CD4-positive, alpha-beta T cell treated with Interleukin-1 beta for 1 hour (primary cell): ENCODE results near the gene PAX2.

Source experiments
- DNase-seq, 2 donors: peaks; one replicate each; pipeline ENCODE4 v3.0.0-alpha.2; 2020 to 2022

Gene PAX2

DNA sequence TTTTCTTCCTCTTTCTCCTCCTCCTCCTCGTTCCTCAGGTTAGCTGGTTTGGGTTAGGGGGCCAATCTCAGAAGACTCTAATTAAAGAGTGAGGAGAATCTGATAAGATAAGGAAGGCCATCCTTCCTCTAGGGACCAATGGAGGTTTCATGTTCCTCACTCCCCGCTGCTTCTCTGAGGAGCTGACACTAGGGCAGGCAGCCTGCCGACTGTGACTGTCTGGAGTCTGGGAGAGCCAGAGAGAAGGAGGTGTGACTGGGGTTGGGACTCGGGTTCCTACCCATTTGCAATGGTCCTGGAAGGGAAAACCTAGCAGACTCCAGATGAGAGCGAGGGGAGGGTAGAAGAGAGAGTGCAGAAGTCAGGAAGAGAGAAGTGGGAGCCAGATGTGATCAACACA lies 15.3 kb downstream of the PAX2 start:
- no peak for DNase-seq

DNA sequence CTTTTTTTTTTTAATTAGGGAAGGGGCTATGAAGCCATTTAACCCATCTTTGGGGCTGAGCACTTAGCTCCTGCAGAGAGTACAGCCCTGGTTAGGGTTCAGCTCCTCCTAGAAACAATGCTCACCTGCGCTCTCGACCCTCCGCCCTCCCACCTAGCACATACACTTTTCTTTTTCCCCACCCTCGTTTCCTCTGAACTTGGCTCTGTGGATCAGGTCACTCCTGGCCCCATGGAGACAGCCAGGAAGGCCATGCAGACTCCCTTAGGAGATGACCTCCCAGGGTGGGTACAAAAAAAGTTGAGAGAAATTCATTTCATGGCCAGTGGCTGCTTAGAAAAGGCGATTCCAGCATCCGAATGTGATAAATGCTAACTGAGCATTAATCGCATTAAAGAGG lies 15.8 kb downstream of the PAX2 start:
- no peak for DNase-seq

DNA sequence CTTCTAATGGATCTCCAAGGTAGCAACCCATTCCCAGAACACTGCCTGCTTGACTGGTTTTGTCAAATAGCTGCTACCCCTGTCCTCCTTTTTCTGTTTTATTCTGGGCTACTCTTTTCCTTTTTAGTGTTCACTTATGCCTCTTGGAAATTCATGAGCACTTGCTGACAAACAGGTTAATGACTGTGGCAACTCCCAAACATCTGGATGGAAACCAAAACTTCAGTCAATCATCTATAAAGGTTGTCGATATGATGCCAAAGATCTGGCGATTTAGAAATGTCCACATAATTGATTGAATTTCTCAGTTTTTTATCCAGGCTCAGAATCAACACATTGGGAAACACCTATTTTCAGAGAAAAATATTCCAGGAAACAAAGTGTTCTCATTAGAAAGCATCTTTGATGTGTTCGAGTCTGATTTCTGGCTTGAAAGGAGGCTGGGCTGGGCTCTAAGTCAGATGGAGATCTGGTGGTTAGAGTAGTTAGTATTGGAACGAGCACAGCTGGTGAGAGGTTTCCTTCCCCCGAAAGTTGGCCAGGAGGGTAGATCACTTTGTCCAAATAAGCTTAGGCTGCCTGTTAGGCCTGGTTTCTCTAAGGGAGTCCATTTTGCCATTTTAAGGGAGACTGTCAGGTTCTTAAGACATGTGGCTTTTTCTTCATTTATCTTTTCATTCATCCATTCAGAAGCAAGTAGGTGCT lies 17.8 kb downstream of the PAX2 start:
- DNase-seq = no peak

DNA sequence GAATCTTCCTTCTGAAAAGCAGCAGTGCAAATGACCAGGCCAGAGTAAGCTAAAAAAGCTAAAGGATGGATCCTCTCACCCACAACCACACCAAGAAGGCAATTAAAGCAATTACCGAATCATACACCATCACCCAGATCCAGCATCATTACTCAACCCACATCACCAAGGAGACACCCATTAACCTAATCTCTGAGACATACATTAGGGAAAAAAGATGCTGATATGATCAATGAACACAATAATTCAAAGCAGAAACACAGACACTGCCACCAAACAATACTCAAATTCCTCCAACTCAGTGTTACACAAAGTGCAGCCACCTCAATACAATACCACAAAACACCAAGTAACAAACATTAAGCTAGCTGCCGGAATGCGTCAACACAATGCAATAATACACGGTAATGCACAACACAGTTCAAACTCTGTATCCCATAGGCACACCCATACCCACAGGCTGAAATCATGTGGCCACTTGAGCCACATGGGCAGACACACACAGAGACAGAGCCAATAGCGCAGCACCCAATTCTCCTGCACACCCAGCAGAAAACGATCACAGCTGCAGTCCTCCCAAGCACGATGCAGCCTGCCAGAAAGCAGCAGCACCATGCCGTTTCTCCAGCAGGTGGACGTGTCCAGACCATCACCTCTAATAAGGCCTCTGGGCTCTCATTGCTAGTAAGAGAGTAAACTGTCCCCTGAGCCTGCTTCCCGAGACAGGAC lies 21.5 kb downstream of the PAX2 start:
- DNase-seq = no peak

DNA sequence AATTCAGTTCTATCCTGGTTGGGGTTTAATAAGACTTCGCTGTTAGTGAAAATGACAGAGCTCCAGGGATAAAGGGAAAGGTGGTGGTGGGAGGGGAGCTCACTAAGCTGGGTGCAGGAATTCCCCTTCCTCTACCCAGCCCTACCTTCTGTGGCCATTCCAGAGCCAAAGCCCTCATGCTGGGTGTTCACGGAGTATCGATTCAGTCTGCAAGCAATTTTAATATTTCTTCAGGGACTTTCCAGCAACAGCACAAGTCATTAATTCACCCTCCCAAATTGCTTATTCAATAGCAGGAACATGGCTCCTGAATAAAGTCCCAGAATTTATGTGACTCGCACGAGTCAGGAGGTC lies 22.0 kb downstream of the PAX2 start:
- DNase-seq = no peak

DNA sequence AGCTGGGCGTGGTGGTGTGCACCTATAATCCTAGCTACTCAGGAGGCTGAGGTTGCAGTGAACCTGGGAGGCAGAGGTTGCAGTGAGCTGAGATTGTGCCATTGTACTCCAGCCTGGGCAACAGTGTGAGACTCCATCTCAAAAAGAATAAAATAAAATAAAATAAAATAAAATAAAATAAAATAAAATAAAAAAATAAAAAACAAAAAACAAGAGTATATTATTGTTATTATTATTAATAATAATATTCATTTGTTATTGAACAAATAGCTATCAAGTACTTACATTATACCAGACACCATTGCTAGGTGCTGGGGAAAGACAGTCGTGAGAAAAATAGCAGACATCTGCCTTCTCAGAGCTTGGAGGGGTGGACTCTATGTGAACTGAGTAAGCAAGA lies 24.1 kb downstream of the PAX2 start:
- DNase-seq = no peak

DNA sequence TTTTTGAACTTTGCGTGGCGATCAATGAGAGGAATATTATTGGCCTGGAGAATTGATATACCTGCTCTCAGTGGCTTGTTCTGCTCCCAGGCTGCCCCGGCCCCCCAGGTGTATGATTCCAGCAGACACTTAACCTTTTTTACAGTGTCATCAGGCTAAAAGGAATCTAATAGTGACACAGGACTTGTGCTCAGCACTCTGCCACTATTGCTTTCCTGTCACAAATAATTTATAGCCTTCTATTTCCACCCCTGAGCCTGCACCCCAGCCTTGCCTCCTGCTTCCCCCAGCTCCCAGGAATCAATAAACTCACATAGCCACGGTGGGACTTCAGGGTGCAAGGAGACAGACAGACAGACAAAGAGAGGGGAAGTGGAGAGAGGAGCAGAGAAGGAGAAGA lies 28.3 kb downstream of the PAX2 start:
- no peak for DNase-seq

DNA sequence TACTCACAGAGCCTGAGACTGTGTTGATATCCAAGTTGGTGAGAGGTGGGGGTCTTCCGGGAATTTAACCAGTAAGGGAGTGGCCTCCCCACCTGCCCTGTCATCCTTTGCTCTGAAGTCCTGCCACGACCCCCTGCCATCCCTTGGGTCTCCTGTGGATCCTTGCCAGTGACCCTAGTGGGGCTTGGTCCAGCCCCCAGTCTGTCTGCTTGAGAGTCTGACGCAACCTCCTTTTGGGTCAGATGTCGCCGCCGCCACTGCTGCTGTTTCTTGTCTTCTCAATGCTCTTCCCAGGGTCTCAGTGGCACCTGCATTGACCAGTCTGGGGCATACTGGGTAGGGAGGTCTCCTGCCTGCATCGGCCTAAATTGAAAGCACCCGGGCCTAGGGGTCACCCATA lies 28.8 kb downstream of the PAX2 start:
- no peak for DNase-seq

DNA sequence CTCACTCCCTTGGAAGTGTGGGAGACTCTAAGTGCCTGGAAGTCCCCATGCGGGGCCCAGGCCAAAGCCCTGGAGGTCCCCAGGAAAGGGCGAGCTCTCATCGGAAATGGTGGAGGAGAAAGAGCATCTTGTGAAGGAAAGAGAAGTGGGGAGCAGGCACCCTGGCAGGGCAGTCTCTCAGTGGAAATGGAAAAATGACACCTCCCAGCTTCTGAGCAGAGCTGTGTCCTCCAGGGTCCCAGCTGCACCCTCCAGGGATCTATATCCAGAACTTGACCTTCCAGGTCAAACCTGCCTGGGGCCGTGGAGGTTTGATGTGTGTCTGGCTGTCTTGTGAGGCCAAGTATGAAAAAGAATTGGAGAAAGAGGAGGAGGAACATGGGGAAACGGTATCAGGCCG lies 29.5 kb downstream of the PAX2 start:
- DNase-seq = no peak

DNA sequence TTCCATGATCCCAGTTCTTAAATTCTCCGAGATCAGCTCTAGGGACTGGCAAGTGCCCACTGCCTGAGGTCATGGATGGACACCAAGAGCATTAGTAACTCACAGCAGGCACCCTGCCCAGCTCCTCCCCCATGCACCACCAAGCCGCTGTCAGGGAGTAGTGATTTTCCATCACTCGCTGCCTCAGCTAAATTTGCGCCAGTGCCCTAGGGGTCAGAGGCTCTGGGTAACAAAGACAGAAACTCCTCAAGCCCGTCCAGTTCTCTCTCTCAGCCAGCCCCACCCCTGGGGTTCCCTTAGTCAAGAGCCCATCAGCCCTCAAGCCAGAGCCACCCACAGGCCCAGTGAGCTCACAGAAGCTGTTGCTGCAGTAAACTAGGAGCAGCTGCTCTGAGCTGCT lies 30.0 kb downstream of the PAX2 start:
- DNase-seq = no peak

DNA sequence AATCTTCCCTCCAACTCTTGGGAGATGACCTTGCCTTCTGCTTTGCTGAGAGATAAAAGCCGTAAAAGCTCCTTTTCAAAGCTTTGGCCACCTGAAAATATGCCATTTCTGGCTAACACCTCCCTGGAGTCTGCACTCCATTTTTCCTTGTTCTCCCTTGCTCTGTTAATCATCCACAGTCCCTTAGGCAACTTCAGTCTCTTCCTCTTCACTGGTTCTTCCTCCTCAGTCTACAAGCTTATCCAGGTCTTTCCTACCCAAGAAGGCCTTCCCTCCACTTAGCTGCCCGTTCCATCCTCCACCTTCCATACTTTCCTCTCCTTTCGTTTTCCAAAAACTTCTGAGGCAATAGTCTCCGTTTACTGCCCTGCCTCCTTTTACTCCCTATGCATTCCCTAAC lies 30.5 kb downstream of the PAX2 start:
- DNase-seq = no peak

DNA sequence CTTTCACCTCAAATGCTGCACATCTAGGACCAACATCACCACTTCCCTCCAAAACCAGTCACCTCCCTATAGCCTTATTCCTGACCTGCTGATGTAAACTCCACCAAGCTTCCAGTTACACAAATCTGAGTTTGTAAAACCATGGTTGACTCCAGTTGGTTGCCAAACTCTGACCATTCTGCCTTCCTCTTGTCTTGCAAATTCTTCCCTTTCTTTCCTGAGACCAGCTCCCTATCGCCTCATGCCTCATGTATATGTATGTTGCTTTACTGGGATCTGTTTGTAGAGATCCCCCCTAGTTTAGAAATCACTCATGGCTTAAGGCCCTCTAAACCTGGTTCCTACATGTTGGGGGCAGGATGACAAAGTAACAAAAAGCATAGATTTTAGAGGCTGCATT lies 31.3 kb downstream of the PAX2 start:
- no peak for DNase-seq

DNA sequence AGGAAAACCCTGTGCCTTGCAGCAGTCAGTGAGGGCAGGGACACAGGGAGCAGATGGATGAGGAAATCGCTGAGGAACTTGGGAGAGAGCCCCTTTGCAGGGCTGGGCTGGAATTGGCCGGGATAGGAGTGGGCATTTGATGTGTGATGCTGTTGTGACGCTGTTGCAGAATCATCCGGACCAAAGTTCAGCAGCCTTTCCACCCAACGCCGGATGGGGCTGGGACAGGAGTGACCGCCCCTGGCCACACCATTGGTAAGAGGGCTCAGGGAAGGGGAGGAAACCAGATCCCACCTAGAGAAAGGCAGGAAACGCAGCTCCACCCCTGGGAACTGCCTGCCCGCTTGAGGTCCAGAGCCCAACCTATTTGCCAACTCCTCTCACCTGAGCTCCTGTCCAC lies 33.9 kb downstream of the PAX2 start:
- DNase-seq = no peak

DNA sequence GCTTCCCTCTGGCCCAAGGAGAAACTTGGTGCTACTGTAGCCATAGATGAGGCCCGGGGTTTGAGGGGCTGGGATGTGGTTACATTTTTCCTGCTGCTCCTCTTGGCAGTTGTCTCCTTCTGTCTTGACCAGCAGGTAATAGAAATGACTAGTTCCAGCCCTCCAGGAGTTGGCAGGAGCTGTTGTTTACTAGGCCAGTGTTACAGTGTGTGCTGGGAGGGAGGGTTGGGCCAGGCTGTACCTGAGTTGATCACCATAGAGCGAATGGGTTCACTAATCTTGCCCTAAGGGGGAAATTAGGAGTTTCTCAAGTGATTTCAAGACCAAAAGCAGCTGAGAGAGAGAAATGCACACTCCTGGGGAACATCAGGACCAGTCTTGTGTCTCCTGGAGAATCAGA lies 34.9 kb downstream of the PAX2 start:
- DNase-seq = no peak

DNA sequence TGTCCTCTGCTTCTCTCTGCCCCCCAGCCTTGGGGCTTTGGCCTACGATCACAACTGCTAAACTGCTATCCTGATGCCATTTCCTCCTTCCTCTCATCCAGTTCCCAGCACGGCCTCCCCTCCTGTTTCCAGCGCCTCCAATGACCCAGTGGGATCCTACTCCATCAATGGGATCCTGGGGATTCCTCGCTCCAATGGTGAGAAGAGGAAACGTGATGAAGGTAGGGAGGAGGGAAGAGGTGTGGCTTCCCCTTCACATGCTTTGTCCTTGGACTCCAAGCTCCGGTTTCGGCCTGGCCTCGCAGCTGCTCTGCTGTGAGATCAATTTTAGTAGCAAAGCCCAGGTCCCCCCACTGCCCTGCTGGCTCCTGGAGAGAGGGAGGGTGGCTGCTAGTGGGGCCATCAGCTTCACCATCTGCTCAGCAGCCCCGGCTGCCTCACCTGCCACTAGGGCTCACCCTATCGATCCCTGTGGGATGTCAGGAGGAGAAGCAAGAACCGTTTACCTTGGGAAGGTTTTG lies 35.8 kb downstream of the PAX2 start:
- DNase-seq = no peak

DNA sequence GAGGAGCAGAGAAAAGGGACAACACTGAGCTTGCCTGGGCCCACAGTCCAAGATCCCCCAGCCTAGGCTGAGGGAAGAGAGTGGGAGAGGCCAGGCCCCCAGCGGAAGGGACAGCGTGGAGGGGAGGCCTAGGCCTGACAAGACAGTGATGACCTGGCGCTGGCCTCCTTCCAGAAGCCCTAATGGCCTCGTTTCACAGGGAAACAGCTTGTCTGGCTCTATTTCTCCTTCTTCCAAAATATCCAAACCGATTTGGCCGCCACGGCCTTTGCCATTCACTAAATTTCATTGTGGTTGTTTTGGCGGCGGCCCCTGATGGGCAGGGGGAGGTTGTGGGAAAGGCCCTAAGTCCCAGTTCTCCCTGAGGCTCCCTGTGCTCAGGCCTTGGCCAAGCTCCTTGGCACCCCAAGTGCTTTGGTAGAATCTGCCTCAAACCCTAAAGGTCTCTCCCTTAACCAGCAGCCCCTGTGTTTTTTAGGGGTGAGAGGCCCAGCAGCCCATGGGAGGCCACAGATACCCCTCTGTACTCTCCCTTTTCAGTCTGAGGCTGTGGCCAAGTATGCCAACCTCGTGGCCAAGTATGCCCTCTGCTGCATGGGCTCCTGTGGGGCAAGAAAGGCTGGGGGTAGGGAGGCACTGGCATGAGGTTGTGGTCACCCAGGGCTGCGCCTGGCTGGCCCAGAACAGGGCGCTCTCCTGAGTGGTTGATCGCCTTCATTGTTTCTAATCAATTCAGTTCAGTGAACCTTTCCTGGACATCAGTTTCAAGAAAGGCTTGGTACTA lies 37.3 kb downstream of the PAX2 start:
- no peak for DNase-seq

DNA sequence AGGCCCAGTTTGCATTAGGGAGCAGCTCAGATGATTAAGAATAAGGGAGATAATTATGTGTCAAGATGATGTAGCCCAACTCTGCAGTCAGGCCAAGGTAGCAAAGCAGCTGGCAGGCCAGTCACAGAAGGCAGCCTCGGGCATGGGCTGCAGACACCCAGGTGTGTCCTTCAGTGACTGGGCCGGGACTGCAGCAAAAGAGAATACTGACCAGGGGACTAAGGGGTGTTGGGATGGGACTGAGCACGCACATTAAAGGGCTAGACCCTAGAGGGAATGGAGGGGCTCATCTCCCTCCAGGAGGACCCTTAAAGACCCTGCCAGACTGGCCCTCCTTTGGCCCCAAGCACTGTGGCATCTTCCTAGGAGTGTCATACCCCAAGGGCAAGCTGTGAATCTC lies 38.7 kb downstream of the PAX2 start:
- DNase-seq = no peak

DNA sequence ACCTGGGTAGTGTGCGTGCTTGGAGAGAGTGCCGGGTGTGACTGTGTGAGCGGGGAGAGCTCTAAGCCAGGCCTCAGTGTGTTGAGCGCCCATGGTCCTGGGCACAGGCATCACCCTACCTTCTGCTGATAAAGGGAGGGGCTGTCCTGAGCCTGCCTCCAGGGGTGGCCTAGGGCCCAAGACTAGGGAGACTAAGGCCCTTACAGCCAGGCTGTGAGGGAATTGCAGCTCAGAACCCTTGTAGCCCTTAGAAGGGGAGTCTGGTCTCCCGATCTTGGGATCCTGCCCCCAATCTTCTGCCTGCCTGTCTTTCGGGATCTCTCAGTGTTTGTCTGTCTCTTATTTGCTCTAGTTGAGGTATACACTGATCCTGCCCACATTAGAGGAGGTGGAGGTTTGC lies 41.2 kb downstream of the PAX2 start:
- no peak for DNase-seq

DNA sequence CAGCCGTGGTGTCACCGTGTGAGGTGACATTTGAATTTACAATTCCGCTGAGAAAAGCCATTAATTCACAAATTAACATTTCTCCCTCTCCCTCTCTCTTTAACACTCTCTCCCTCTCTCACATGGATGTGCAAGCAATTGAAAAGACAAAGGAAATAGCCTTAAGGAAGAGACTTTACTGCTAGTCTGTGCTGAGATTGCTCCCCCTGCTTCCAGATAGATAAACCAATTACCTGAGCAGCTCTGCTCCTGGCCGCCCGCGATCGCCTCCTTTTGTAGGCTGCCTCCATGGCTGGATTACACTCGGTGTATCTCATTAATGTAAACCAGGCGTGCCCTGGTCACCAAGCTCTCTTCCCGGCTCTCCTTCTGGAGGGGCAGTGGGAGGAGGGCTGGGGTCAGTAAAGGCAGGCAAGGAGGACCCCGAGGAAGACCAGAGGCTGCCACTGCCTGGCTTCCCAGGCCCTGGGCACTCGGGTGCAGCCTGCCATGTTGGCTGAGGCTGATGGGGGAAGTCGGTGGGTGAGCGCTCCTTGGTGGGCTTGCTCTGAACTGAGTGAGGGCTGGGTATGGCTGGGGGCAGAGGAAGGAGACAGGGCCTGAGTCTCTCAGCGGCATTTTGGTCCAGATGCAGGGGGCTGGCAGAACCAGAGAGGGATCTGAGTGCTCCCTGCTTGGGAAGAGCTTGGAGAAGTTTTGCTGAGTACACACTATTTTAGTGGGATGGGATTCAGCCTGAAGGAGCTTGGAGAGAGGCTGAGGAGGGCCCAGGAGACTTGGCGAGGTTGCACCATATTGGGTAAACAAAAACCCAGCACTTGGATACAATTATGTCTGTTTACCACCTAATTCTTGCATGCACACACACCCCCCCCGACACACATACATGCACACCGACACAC lies 42.9 kb downstream of the PAX2 start:
- no peak for DNase-seq

DNA sequence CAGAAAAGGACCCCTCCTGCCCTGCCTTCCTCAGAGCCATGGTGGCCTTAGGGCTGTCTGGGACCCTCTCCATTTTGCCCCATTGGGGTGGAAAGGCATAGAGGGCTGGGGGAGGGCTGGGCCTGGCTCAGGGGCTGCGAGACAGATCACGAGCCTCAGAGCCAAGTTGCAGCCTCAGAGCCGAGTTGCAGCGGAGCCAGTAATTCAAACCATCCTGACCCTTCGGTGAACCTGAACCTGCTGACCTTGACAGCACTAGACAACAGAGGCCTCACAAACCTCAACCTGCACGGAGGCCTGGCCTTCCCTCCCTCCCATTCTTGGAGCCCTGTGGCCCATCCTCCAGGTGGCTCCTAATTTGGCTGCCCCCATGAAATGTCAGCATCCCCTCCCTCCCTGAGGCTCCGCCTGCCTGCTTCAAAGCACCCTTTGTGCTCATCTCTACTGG lies 45.4 kb downstream of the PAX2 start:
- DNase-seq = no peak

DNA sequence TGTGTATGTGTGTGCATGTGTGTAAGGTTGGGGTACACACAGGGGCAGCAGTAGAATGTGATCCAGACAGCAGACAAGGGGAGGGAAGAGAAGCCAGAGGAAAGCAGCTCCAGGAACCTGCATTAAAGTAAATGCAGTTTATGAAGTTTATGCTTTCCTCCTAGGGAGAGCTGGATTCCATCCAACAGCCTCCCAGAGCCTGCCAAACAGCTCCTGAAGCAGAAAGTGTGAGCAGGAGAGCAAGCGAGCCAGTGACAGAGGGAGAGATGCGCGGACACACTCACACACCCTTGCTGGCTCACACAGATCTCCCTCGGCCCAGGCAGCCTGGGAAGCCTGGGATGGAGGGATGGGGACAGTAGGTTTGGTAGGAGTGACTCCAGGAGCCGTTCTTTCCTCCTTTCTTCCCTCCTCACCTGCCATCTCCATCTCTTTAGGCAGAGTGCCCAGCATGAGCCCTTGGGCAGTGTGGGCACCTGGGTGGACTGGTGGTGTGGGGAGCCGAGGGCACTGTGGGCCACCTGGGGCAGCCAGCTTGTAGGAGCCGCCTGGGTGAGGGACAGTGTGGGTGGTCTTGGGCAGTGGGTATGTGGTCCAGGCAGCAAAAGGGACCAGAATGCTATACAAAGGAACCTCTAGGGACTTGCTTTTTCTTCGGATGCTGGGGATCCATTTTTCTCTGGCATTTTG lies 46.1 kb downstream of the PAX2 start:
- DNase-seq = no peak

DNA sequence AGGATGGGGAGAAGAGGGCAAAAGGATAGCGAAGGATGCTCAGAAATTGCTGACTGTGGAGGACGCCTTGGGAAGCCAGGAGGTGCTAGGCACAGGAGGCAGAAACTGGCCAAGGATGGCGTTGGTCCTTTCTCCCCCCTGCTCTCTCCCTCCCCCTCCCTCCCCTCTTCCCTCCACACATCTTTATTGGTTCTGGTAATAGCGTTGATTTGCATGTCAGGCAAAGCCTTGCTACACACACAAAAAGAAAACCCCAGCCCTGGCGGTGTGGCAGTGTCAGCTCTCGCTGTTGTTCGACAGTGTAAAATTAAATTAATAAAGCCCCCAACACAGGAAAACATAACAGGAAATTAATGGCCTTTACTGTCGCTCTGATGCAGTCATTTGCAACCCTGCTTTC lies 47.2 kb downstream of the PAX2 start:
- no peak for DNase-seq
